Hepatocyte (in vitro differentiated cells): ENCODE data around the gene NPTXR. TPM values are rescaled to one million over a fixed set of nuclear protein-coding genes. Genes with fewer than 3 reads are reported as not detected.
"Not testable (repeated sequence)": the region's sequence is repeated elsewhere in the genome, so short reads cannot be mapped to it uniquely, and the experiment has no call there.

Experiments used
- DNase-seq: peaks from one replicate; pipeline ENCODE4 v3.0.0-alpha.2; 2016; ENCODE audit warnings: low spot score
- H2AFZ ChIP-seq: fragments of 200-600 bp; sonication (generic); 2 replicates; pipeline ENCODE4 v1.6.0; 2016; ENCODE audit warnings: antibody characterized with exemption, mild to moderate bottlenecking
- H3K27ac ChIP-seq: fragments of 200-600 bp; sonication (generic); 2 replicates; pipeline ENCODE4 v1.5.1; 2016; ENCODE audit warnings: mild to moderate bottlenecking
- H3K27me3 ChIP-seq: fragments of 200-600 bp; sonication (generic); 2 replicates; pipeline ENCODE4 v1.6.1; 2016
- H3K36me3 ChIP-seq: fragments of 200-600 bp; sonication (generic); replicated peaks from 2 replicates; pipeline ENCODE4 v1.5.1; 2016; ENCODE audit warnings: low read depth; ENCODE audit not compliant: insufficient read depth
- H3K4me1 ChIP-seq: fragments of 200-600 bp; sonication (generic); 2 replicates; pipeline ENCODE4 v1.5.1; 2016; ENCODE audit warnings: mild to moderate bottlenecking, moderate library complexity; ENCODE audit not compliant: insufficient read depth
- H3K4me2 ChIP-seq: fragments of 200-600 bp; sonication (generic); 2 replicates; pipeline ENCODE4 v1.6.0; 2016
- H3K4me3 ChIP-seq: fragments of 200-600 bp; sonication (generic); 2 replicates; pipeline ENCODE4 v1.5.1; 2016; ENCODE audit warnings: mild to moderate bottlenecking
- H3K79me2 ChIP-seq: fragments of 200-600 bp; sonication (generic); 2 replicates; pipeline ENCODE4 v1.6.0; 2017; ENCODE audit warnings: mild to moderate bottlenecking
- H3K9me2 ChIP-seq: fragments of 200-600 bp; sonication (generic); replicated peaks from 2 replicates; pipeline ENCODE4 v1.6.0; 2017; ENCODE audit warnings: mild to moderate bottlenecking; ENCODE audit not compliant: insufficient read depth
- H3K9me3 ChIP-seq: fragments of 200-600 bp; sonication (generic); 2 replicates; pipeline ENCODE4 v1.5.1; 2016; ENCODE audit warnings: low read depth, mild to moderate bottlenecking
- H4K20me1 ChIP-seq: fragments of 200-600 bp; sonication (generic); 2 replicates; pipeline ENCODE4 v1.6.0; 2016; ENCODE audit warnings: mild to moderate bottlenecking; ENCODE audit not compliant: insufficient read depth, poor library complexity, severe bottlenecking
- EZH2 ChIP-seq: fragments of 200-600 bp; sonication (generic); IDR thresholded peaks from 2 replicates; pipeline ENCODE4 v1.6.1; 2016; ENCODE audit warnings: antibody characterized with exemption, mild to moderate bottlenecking, borderline replicate concordance
- EZH2phosphoT487 ChIP-seq: fragments of 200-600 bp; sonication (generic); IDR thresholded peaks from one replicate; pipeline ENCODE4 v1.6.1; 2018; ENCODE audit warnings: antibody characterized with exemption, mild to moderate bottlenecking, low read depth, moderate library complexity; ENCODE audit not compliant: unreplicated experiment, severe bottlenecking
- WGBS: methylation state at CpG from one replicate; pipeline ENCODE4 v1.1.6; 2016; ENCODE audit warnings: low lambda C conversion rate; ENCODE audit errors: missing lambda C conversion rate; 5-methylcytosine and 5-hydroxymethylcytosine counted together
- polyA plus RNA-seq: library from polyadenylated mRNA; unstranded; fragments of >200 nt; fragmentation: Nextera tagmentation; extraction: Ambion mirVana; gene quantifications from 2 replicates; pipeline ENCODE4 v1.2.1, GENCODE V29; 2016
- total RNA-seq: library from RNA; depleted of rRNA; stranded (reverse); fragments of >200 nt; gene quantifications from 2 replicates; pipeline ENCODE4 v1.2.3, GENCODE V29; 2014
- TF ChIP-seq, protein P1 (sequence below): fragments of 200-600 bp; sonication (generic); IDR thresholded peaks from 2 replicates; pipeline ENCODE4 v1.5.1; 2016; ENCODE audit warnings: antibody characterized with exemption, mild to moderate bottlenecking; ENCODE audit not compliant: poor library complexity

NPTXR gene
- total and polyA plus RNA-seq, 2 experiments from 2014 or later: 3.3 to 3.8 TPM

DNA sequence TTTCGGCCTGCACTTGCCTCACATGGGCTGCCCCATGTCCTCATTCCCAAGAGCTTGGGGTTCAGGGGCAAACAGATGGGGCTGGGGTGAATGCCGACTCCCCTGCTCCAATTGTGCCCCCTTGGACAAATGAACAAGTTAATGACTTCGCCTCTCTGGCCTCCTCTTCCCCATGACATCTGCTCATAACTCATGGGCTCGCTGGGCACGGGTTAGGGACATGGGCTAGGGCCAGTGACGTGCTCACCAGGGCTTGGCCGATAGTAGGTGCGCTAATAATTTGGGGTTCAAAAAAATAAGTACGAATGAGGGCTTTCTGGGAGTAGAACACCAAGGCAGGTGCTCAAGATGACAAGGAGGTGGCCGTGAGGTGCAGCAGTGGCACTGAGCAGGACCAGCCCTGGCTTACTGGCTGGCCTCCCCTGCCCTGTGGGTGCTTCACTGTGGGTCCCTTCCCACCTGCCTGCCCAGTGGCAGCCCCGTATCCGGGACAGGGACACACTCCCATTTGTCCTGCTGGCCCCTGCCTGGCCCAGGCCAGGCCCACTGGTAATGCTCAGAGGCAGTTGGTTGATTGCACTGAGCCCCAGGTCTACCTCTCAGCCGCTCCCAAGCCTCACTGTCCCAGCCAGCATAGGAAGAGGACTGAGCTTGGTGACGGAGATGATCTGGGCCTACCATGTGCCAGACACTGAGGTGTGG lies 15.9 kb upstream of the NPTXR start:
- H3K9me2 ChIP-seq: no peaks in the 10 kb centered on the region
- 92% methylated on average over 14 of the region's 14 CpGs for WGBS
- no peaks in the 10 kb centered on the region for H3K4me1 ChIP-seq
- no peaks in the 10 kb centered on the region for H3K79me2 ChIP-seq
- H3K4me2 ChIP-seq: no peak overlapping the region
- no peak overlapping the region for H2AFZ ChIP-seq
- H3K36me3 ChIP-seq: no peaks in the 10 kb centered on the region
- no peak overlapping the region for H3K27ac ChIP-seq
- no peaks in the 10 kb centered on the region for H3K9me3 ChIP-seq
- H3K4me3 ChIP-seq: no peak overlapping the region
- H4K20me1 ChIP-seq: peaks cover 20% of the 10 kb centered on the region
- no peak for DNase-seq
- H3K27me3 ChIP-seq: no peaks in the 10 kb centered on the region
- TF ChIP-seq EZH2: no peak
- TF ChIP-seq, protein P1, sequence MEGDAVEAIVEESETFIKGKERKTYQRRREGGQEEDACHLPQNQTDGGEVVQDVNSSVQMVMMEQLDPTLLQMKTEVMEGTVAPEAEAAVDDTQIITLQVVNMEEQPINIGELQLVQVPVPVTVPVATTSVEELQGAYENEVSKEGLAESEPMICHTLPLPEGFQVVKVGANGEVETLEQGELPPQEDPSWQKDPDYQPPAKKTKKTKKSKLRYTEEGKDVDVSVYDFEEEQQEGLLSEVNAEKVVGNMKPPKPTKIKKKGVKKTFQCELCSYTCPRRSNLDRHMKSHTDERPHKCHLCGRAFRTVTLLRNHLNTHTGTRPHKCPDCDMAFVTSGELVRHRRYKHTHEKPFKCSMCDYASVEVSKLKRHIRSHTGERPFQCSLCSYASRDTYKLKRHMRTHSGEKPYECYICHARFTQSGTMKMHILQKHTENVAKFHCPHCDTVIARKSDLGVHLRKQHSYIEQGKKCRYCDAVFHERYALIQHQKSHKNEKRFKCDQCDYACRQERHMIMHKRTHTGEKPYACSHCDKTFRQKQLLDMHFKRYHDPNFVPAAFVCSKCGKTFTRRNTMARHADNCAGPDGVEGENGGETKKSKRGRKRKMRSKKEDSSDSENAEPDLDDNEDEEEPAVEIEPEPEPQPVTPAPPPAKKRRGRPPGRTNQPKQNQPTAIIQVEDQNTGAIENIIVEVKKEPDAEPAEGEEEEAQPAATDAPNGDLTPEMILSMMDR: no peak
- TF ChIP-seq EZH2phosphoT487: no peak

DNA sequence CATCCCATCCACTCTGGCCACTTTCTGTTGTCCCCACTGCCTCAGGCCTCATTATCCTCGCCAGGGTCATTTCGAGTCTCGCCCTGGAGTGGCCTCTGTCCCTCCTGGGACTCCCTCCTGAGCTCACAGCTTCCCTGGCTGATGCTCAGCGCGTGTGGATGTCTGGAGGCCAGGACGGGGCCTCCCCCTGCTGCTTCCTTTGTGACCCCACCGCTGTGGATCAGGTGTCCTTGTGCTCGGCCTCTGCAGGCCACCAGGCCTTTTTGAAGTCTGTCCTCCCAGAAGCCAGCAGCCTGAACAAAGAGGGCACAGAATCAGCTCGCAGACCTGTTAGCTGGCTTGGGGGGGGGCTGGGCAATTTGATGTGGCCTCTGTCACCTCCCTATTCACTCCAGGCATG lies 14.7 kb upstream of the NPTXR start:
- WGBS: 58% methylated on average over 9 of the region's 9 CpGs
- no peaks in the 10 kb centered on the region for H3K4me1 ChIP-seq
- no peak overlapping the region for H3K27ac ChIP-seq
- no peak overlapping the region for H3K4me2 ChIP-seq
- no peaks in the 10 kb centered on the region for H3K79me2 ChIP-seq
- TF ChIP-seq, protein P1: no peak
- TF ChIP-seq EZH2: no peak
- TF ChIP-seq EZH2phosphoT487: no peak
- H3K36me3 ChIP-seq: no peaks in the 10 kb centered on the region
- H3K4me3 ChIP-seq: no peak overlapping the region
- H3K9me2 ChIP-seq: no peaks in the 10 kb centered on the region
- H2AFZ ChIP-seq: no peak overlapping the region
- peaks cover 10% of the 10 kb centered on the region for H4K20me1 ChIP-seq
- H3K27me3 ChIP-seq: no peaks in the 10 kb centered on the region
- no peaks in the 10 kb centered on the region for H3K9me3 ChIP-seq
- DNase-seq: no peak

DNA sequence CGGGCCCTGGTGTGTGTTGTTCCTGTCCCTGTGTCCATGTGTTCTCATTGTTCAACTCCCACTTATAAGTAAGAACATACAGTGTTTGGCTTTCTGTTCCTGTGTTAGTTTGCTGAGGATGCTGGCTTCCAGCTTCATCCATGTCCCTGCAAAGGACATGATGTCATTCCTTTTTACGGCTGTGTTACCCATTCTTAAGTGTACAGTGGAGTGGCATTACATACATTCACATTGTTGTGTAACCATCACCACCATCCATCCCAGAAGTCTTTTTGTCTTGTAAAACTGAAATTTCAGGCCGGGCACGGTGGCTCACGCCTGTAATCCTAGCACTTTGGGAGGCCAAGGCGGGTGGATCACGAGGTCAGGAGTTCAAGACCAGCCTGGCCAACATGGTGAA lies 10.6 kb upstream of the NPTXR start:
- not testable (repeated sequence) for DNase-seq, H2AFZ ChIP-seq, H3K4me1 ChIP-seq, H3K4me2 ChIP-seq, H3K27me3 ChIP-seq, H3K4me3 ChIP-seq, H3K27ac ChIP-seq, H3K9me3 ChIP-seq, H3K9me2 ChIP-seq, H3K36me3 ChIP-seq, H4K20me1 ChIP-seq, H3K79me2 ChIP-seq
- 88% methylated on average over 7 of the region's 7 CpGs for WGBS

DNA sequence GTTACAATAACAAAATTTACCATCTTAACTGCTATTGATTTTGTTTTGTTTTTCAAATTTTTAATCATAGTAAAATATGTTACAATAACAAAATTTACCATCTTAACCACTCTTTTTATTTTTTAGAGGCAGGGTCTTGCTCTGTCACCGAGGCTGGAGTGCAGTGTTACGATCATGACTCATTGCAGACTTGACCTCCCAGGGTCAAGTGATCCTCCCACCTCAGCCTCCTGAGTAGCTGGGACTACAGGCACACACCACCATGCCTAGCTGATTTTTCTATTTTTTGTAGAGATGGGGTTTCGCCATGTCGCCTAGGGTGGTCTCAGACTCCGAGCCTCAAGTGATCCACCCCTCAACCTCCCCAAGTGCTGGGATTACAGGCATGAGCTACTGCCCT lies 10.1 kb upstream of the NPTXR start:
- H3K27ac ChIP-seq, H2AFZ ChIP-seq, H3K9me3 ChIP-seq, H3K4me3 ChIP-seq, H3K9me2 ChIP-seq, H4K20me1 ChIP-seq, DNase-seq, H3K79me2 ChIP-seq, H3K4me1 ChIP-seq, H3K36me3 ChIP-seq, H3K4me2 ChIP-seq, H3K27me3 ChIP-seq: not testable (repeated sequence)
- WGBS: 79% methylated on average over 5 of the region's 5 CpGs
